Measurements from ENCODE around the gene PPP4R3A. TPM values are rescaled to one million over a fixed set of nuclear protein-coding genes. Genes with fewer than 3 reads are reported as not detected.

PPP4R3A gene
- polyA plus RNA-seq, 1 donor (not counting 4 experiments of a cell fraction or from before 2014, with no cell fraction given) = 53.8 TPM

DNA sequence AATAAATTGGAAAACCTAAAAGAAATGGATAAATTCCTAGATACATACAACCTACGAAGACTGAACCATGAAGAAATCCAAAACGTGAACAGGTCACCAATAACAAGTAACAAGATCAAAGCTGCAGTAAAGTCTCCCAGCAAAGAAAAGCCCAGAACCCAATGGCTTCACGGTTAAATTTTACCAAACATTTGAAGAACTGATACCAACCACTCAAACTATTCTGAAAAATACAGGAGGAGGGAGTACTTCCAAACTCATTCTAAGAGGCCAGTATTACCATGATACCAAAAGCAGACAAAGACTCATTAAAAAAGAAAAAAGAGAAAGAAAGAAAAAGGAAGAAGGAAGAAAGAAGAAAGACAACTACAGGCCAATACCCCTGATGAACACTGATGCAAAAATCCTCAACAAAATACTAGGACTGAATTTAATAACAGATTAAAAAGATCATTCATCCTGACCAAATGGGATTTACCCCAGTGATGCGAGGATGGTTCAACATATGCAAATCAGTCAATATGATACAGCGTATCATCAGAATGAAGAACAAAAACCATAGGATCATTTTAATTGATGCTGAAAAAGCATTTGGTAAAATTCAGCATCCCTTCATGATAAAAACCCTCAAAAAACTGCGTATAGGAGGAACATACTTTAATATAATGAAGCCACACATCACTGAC lies 65.6 kb downstream of the PPP4R3A start:
- H4K20me1 ChIP-seq (ENCODE audit: control insufficient read depth, extremely low read depth, insufficient read depth, low read length) = no peaks in the 10 kb centered on the region
- H3K9me3 ChIP-seq (ENCODE audit: control insufficient read depth, low read depth, low read length) = no peaks in the 10 kb centered on the region
- FAIRE-seq = no peak
- TF ChIP-seq, protein P1, sequence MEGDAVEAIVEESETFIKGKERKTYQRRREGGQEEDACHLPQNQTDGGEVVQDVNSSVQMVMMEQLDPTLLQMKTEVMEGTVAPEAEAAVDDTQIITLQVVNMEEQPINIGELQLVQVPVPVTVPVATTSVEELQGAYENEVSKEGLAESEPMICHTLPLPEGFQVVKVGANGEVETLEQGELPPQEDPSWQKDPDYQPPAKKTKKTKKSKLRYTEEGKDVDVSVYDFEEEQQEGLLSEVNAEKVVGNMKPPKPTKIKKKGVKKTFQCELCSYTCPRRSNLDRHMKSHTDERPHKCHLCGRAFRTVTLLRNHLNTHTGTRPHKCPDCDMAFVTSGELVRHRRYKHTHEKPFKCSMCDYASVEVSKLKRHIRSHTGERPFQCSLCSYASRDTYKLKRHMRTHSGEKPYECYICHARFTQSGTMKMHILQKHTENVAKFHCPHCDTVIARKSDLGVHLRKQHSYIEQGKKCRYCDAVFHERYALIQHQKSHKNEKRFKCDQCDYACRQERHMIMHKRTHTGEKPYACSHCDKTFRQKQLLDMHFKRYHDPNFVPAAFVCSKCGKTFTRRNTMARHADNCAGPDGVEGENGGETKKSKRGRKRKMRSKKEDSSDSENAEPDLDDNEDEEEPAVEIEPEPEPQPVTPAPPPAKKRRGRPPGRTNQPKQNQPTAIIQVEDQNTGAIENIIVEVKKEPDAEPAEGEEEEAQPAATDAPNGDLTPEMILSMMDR (optimal IDR thresholded peaks at IDR 0.05 in 1 of 3, IDR thresholded peaks at IDR 0.05 in 1 of 3, conservative IDR thresholded peaks at IDR 0.05 in 1 of 3; ENCODE audit: extremely low read depth in 1 of 3, insufficient read depth in 2 of 3, low read length in 3 of 3) = no peak
- TF ChIP-seq EZH2 (IDR thresholded peaks at IDR 0.05; ENCODE audit: low read length) = no peak
- H3K27ac ChIP-seq (ENCODE audit: control insufficient read depth, insufficient read depth, low read length) = no peak overlapping the region
- no peaks in the 10 kb centered on the region for H3K79me2 ChIP-seq (ENCODE audit: control insufficient read depth, insufficient read depth, low read length)
- no peak overlapping the region for H3K9ac ChIP-seq (ENCODE audit: control insufficient read depth, extremely low read depth, insufficient read depth, low read length)
- no peak for DNase-seq (ENCODE audit: low read depth, low spot score)
- no peak overlapping the region for H3K4me3 ChIP-seq (ENCODE audit: control insufficient read depth in 2 of 3, extremely low read depth in 1 of 3, insufficient read depth in 2 of 3, low read depth in 1 of 3, low read length in 3 of 3)
- no peaks in the 10 kb centered on the region for H3K9me1 ChIP-seq (ENCODE audit: control insufficient read depth, extremely low read depth, insufficient read depth, low read length)
- no peaks in the 10 kb centered on the region for H3K4me1 ChIP-seq (ENCODE audit: control insufficient read depth, extremely low read depth, insufficient read depth, low read length)
- no peaks in the 10 kb centered on the region for H3K36me3 ChIP-seq (ENCODE audit: control insufficient read depth in 2 of 2, extremely low read depth in 1 of 2, insufficient read depth in 2 of 2, low read length in 2 of 2)
- no peak overlapping the region for H3K4me2 ChIP-seq (ENCODE audit: control insufficient read depth, extremely low read depth, insufficient read depth, low read depth, low read length)
- H3K27me3 ChIP-seq (ENCODE audit: control insufficient read depth, extremely low read depth, insufficient read depth, low read length) = no peaks in the 10 kb centered on the region
- dilution Hi-C loops (cut with MboI; ENCODE audit: extremely low pct_ligation_motif_present, low sequenced_read_pairs) = no loop called here
- no peak overlapping the region for H2AFZ ChIP-seq (ENCODE audit: control insufficient read depth, low read length)

DNA sequence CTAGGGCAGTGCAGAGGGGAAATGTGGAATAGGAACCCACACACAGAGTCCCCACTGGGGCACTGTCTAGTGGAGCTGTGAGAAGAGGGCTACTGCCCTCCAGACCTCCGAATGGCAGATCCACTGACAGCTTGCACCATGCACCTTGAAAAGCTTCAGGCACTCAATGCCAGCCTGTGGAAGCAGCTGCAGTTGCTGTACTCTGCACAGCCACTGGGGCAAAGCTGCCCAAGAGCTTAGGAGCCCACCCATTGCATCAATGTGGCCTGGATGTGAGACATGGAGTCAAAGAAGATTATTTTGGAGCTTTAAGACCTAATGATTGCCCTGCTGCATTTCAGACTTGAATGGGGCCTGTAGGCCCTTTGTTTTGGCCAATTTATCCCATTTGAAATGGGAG lies 70.8 kb downstream of the PPP4R3A start:
- TF ChIP-seq, protein P1 (optimal IDR thresholded peaks at IDR 0.05 in 1 of 3, IDR thresholded peaks at IDR 0.05 in 1 of 3, conservative IDR thresholded peaks at IDR 0.05 in 1 of 3; ENCODE audit: extremely low read depth in 1 of 3, insufficient read depth in 2 of 3, low read length in 3 of 3) = peak in 1 of 3 experiments; percentile 6
- no peak for TF ChIP-seq EZH2 (IDR thresholded peaks at IDR 0.05; ENCODE audit: low read length)
- Histone ChIP-seq H3K36me3 (ENCODE audit: control insufficient read depth in 2 of 2, extremely low read depth in 1 of 2, insufficient read depth in 2 of 2, low read length in 2 of 2) (no peaks in the 10 kb centered on the region), H3K4me3 (ENCODE audit: control insufficient read depth in 2 of 3, extremely low read depth in 1 of 3, insufficient read depth in 2 of 3, low read depth in 1 of 3, low read length in 3 of 3) (no peak overlapping the region), H3K9ac (ENCODE audit: control insufficient read depth, extremely low read depth, insufficient read depth, low read length) (no peak overlapping the region), H3K9me1 (ENCODE audit: control insufficient read depth, extremely low read depth, insufficient read depth, low read length) (no peaks in the 10 kb centered on the region), H3K27me3 (ENCODE audit: control insufficient read depth, extremely low read depth, insufficient read depth, low read length) (no peaks in the 10 kb centered on the region), H2AFZ (ENCODE audit: control insufficient read depth, low read length) (no peak overlapping the region), H3K9me3 (ENCODE audit: control insufficient read depth, low read depth, low read length) (peaks cover 2% of the 10 kb centered on the region), H4K20me1 (ENCODE audit: control insufficient read depth, extremely low read depth, insufficient read depth, low read length) (no peaks in the 10 kb centered on the region), H3K79me2 (ENCODE audit: control insufficient read depth, insufficient read depth, low read length) (no peaks in the 10 kb centered on the region), H3K27ac (ENCODE audit: control insufficient read depth, insufficient read depth, low read length) (no peak overlapping the region), H3K4me1 (ENCODE audit: control insufficient read depth, extremely low read depth, insufficient read depth, low read length) (no peaks in the 10 kb centered on the region), H3K4me2 (ENCODE audit: control insufficient read depth, extremely low read depth, insufficient read depth, low read depth, low read length) (no peak overlapping the region)
- FAIRE-seq = no peak
- dilution Hi-C loops (cut with MboI; ENCODE audit: extremely low pct_ligation_motif_present, low sequenced_read_pairs) = no loop called here
- DNase-seq (ENCODE audit: low read depth, low spot score) = no peak

All from keratinocyte (primary cell).